Measurements from ENCODE around the gene MAP3K9. TPM values are rescaled to one million over a fixed set of nuclear protein-coding genes. Genes with fewer than 3 reads are reported as not detected.

MAP3K9 gene
- total RNA-seq, 1 experiment from 2014 or later, result 21.4 TPM

GRCh38 chr14:70708717-70709570, 100.4 kb downstream of the MAP3K9 start:
- no TSS peak for BruUV-seq (replicated peaks)
- Histone ChIP-seq H3K4me2 (no peak overlapping the region), H3K4me1 (replicated peaks; ENCODE audit: insufficient read depth) (peaks cover 26% of the 10 kb centered on the region), H3K4me3 (no peak overlapping the region), H4K20me1 (ENCODE audit: insufficient read depth) (no peaks in the 10 kb centered on the region), H3K27me3 (ENCODE audit: insufficient read depth, low read depth) (no peaks in the 10 kb centered on the region), H2AFZ (no peak overlapping the region), H3K9me3 (ENCODE audit: insufficient read depth, low read depth) (no peaks in the 10 kb centered on the region), H3K36me3 (ENCODE audit: low read depth) (no peaks in the 10 kb centered on the region), H3K79me2 (ENCODE audit: low read depth) (no peaks in the 10 kb centered on the region), H3K27ac (no peak overlapping the region), H3K9me2 (ENCODE audit: insufficient read depth) (no peaks in the 10 kb centered on the region), H3F3A (ENCODE audit: insufficient read depth, low read depth) (peaks cover 9% of the 10 kb centered on the region; the same call in 1 of the 2 replicates)
- ChIA-PET CTCF (no interaction called here), POLR2A (ENCODE audit: unreplicated experiment) (interaction anchor here (0.6 kb wide), 1 partner anchor 100 kb away, joined by 11 read pairs; the partner anchor contains the start of gene MAP3K9)
- intact Hi-C loops (cut with micrococcal nuclease; ENCODE audit: unreplicated experiment), result no loop called here
- no peak for DNase-seq
- TF ChIP-seq EZH2 (IDR thresholded peaks at IDR 0.05; ENCODE audit: low read depth), result no peak
- TF ChIP-seq CTCF (conservative IDR thresholded peaks at IDR 0.05), result no peak

- BruUV-seq (replicated peaks), result no TSS peak
- H3K4me3 ChIP-seq, result no peak overlapping the region
- H3K27ac ChIP-seq, result peak overlapping the region; percentile 67
- no peaks in the 10 kb centered on the region for H3K79me2 ChIP-seq (ENCODE audit: low read depth)
- H3K9me2 ChIP-seq (ENCODE audit: insufficient read depth), result no peaks in the 10 kb centered on the region
- H3K36me3 ChIP-seq (ENCODE audit: low read depth), result no peaks in the 10 kb centered on the region
- peak; percentile 81 to 92 for DNase-seq
- H3K9me3 ChIP-seq (ENCODE audit: insufficient read depth, low read depth), result no peaks in the 10 kb centered on the region
- POLR2A ChIA-PET (ENCODE audit: unreplicated experiment), result interaction anchor here (0.5 to 1.1 kb wide), 4 partner anchors 20 to 187 kb away, joined by 3 to 14 read pairs (median 8); no protein-coding TSS in a partner anchor
- no peak overlapping the region for H2AFZ ChIP-seq
- H3K27me3 ChIP-seq (ENCODE audit: insufficient read depth, low read depth), result no peaks in the 10 kb centered on the region
- H3K4me2 ChIP-seq, result peak overlapping the region; percentile 46
- no peaks in the 10 kb centered on the region for H4K20me1 ChIP-seq (ENCODE audit: insufficient read depth)
- intact Hi-C loops (cut with micrococcal nuclease; ENCODE audit: unreplicated experiment), result loop anchor here (1.0 to 2.0 kb wide), 2 partner anchors 42 to 67 kb away; partner anchors contain the start of gene TTC9
- peaks cover 22% of the 10 kb centered on the region for H3K4me1 ChIP-seq (replicated peaks; ENCODE audit: insufficient read depth)
- H3F3A ChIP-seq (ENCODE audit: insufficient read depth, low read depth), result peaks cover 10% of the 10 kb centered on the region; the same call in 1 of the 2 replicates
- TF ChIP-seq CTCF (conservative IDR thresholded peaks at IDR 0.05) (no peak), EZH2 (IDR thresholded peaks at IDR 0.05; ENCODE audit: low read depth) (no peak)
- CTCF ChIA-PET, result interaction anchor here (1.4 kb wide), 1 partner anchor 111 kb away, joined by 3 read pairs; no protein-coding TSS in a partner anchor
Observed at GRCh38 chr14:70707138-70708038, 101.9 kb downstream of the MAP3K9 start.

GRCh38 chr14:70706177-70706576, 103.1 kb downstream of the MAP3K9 start:
- Histone ChIP-seq H3K4me3 (no peak overlapping the region), H3K36me3 (ENCODE audit: low read depth) (no peaks in the 10 kb centered on the region), H3K79me2 (ENCODE audit: low read depth) (no peaks in the 10 kb centered on the region), H3K4me2 (peak overlapping the region; percentile 46; the same call in 1 of the 2 replicates), H3K27me3 (ENCODE audit: insufficient read depth, low read depth) (no peaks in the 10 kb centered on the region), H3K9me3 (ENCODE audit: insufficient read depth, low read depth) (no peaks in the 10 kb centered on the region), H4K20me1 (ENCODE audit: insufficient read depth) (no peaks in the 10 kb centered on the region), H3F3A (ENCODE audit: insufficient read depth, low read depth) (peaks cover 17% of the 10 kb centered on the region), H2AFZ (no peak overlapping the region), H3K27ac (peak overlapping the region; percentile 67), H3K9me2 (ENCODE audit: insufficient read depth) (no peaks in the 10 kb centered on the region), H3K4me1 (replicated peaks; ENCODE audit: insufficient read depth) (peaks cover 28% of the 10 kb centered on the region)
- POLR2A ChIA-PET (ENCODE audit: unreplicated experiment), result no interaction called here
- DNase-seq, result no peak
- intact Hi-C loops (cut with micrococcal nuclease; ENCODE audit: unreplicated experiment), result loop anchor here (2.0 kb wide), 1 partner anchor 65 kb away; the partner anchor contains the start of gene TTC9
- TF ChIP-seq CTCF (conservative IDR thresholded peaks at IDR 0.05) (no peak), EZH2 (IDR thresholded peaks at IDR 0.05; ENCODE audit: low read depth) (no peak)
- CTCF ChIA-PET, result interaction anchor here (1.4 kb wide), 1 partner anchor 112 kb away, joined by 3 read pairs; no protein-coding TSS in a partner anchor
- no TSS peak for BruUV-seq (replicated peaks)

All from PC-9 (cell line).